NT2/D1 (cell line): Measurements from ENCODE around the gene L3MBTL4.

Experiments
- SUZ12 ChIP-seq: IDR thresholded peaks from 2 replicates; pipeline ENCODE4 v1.6.1; 2011; ENCODE audit not compliant: insufficient read length, insufficient read depth; ENCODE audit errors: extremely low read depth
- YY1 ChIP-seq: IDR thresholded peaks from 2 replicates; pipeline ENCODE4 v1.6.1; 2011; ENCODE audit not compliant: insufficient read length, insufficient read depth

- TF ChIP-seq SUZ12: no peak
- TF ChIP-seq YY1: no peak
These were observed 294.9 kb downstream of the L3MBTL4 start for GRCh38 chr18:6119761-6120160.
